ENCODE measurements around the gene KCNH3. TPM values are rescaled to one million over a fixed set of nuclear protein-coding genes. Genes with fewer than 3 reads are reported as not detected.

KCNH3 gene
- total RNA-seq, 2 experiments from 2014 or later, result 2.4 to 3.4 TPM

DNA sequence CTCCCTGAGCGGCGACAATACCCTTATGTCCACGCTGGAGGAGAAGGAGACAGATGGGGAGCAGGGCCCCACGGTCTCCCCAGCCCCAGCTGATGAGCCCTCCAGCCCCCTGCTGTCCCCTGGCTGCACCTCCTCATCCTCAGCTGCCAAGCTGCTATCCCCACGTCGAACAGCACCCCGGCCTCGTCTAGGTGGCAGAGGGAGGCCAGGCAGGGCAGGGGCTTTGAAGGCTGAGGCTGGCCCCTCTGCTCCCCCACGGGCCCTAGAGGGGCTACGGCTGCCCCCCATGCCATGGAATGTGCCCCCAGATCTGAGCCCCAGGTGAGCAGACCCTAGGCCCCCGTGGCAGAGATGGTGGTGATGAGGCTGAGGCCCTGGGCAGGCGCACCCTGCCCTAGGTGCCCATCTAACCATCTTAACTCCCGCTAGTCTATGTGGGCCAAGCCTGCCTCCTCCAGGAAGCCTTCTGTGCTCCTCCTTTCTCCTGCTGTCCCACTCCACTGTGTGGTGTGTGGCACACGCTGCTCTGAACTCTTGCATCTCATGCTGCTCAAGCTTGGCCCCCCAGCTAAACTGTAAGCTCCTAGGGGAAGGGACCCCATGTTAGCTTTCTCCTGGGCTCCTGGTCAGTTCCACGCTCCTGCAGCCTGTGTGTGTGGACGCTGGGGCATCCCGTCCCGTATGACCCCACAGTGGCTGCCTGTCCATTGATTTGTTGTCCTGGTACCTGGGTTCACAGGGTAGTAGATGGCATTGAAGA is 17.0 kb downstream of the KCNH3 start:
- CTCF ChIA-PET, result no interaction called here
- H3K4me1 Mint-ChIP-seq (ENCODE audit: low read depth), result peaks cover 7% of the 10 kb centered on the region
- TF ChIP-seq, protein P1, sequence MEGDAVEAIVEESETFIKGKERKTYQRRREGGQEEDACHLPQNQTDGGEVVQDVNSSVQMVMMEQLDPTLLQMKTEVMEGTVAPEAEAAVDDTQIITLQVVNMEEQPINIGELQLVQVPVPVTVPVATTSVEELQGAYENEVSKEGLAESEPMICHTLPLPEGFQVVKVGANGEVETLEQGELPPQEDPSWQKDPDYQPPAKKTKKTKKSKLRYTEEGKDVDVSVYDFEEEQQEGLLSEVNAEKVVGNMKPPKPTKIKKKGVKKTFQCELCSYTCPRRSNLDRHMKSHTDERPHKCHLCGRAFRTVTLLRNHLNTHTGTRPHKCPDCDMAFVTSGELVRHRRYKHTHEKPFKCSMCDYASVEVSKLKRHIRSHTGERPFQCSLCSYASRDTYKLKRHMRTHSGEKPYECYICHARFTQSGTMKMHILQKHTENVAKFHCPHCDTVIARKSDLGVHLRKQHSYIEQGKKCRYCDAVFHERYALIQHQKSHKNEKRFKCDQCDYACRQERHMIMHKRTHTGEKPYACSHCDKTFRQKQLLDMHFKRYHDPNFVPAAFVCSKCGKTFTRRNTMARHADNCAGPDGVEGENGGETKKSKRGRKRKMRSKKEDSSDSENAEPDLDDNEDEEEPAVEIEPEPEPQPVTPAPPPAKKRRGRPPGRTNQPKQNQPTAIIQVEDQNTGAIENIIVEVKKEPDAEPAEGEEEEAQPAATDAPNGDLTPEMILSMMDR (IDR thresholded peaks at IDR 0.05), result no peak
- DNase-seq (no peak), ATAC-seq (ENCODE audit: poor library complexity) (no peak)
- peaks cover 4% of the 10 kb centered on the region for H3K27me3 Mint-ChIP-seq
- intact Hi-C loops (cut with DNase I, micrococcal nuclease), result no loop called here
- peak overlapping the region; percentile 53 for H3K27ac Mint-ChIP-seq
- no peaks in the 10 kb centered on the region for H3K9me3 Mint-ChIP-seq
- Histone ChIP-seq H3K36me3 (ENCODE audit: insufficient read depth, low read length) (peaks cover 36% of the 10 kb centered on the region), H3K9me3 (ENCODE audit: control insufficient read depth in 1 of 2, insufficient read depth in 1 of 2, low read length in 2 of 2) (no peaks in the 10 kb centered on the region), H3K4me3 (ENCODE audit: low read length) (no peak overlapping the region), H3K4me1 (ENCODE audit: insufficient read depth, low read length) (peaks cover 6% of the 10 kb centered on the region), H3K27me3 (ENCODE audit: control insufficient read depth in 1 of 2, insufficient read depth in 2 of 2, low read length in 2 of 2) (no peaks in the 10 kb centered on the region), H3K27ac (ENCODE audit: low read depth in 1 of 2, low read length in 2 of 2) (no peak overlapping the region)
- POLR2A ChIA-PET, result interaction anchor here (2.9 kb wide), 1 partner anchor 67 kb away, joined by 6 read pairs; the partner anchor contains the start of gene PRPF40B
- peaks cover 36% of the 10 kb centered on the region for H3K36me3 Mint-ChIP-seq (ENCODE audit: low read depth)
- no peak overlapping the region for H3K4me3 Mint-ChIP-seq

DNA sequence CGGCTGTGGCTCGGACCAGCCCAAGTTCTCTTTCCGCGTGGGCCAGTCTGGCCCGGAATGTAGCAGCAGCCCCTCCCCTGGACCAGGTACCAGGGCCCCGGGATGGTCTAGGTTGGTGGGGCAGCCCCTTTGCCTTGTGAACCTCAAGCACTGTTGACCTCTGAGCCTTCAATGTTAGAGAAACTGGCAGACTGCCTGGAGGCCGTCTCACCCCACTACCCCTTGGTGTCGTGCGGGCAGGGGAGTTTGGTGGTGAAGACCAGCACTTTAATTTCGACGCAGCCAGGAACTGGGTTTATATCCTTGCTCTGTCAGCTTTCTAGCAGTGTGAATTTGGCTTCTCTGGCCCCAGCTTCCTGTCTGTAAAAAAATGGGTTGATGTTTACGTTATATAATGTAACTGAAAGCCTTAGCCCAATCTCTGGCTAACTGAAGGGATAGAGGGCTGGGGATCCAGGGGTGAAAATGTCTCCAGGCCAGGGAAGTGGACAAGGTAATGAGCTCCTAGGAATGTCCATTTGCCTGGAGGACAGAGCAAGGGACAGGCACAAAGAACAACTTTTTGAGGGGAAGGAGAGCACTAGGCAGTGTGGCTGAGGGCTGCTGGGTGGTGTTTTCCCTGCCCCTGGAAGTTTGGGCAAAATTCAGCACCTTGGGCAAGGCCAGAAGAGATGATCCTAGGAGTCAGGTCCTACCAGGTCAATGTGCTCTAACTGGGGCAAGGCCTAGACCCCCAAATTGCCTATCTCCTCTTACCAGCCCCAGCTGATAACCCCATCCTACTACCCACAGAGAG is 17.8 kb downstream of the KCNH3 start:
- Mint-ChIP-seq H3K27ac (peak overlapping the region; percentile 53), H3K27me3 (peaks cover 4% of the 10 kb centered on the region), H3K36me3 (ENCODE audit: low read depth) (peaks cover 44% of the 10 kb centered on the region), H3K4me1 (ENCODE audit: low read depth) (peaks cover 7% of the 10 kb centered on the region), H3K4me3 (no peak overlapping the region), H3K9me3 (no peaks in the 10 kb centered on the region)
- Histone ChIP-seq H3K4me1 (ENCODE audit: insufficient read depth, low read length) (peaks cover 6% of the 10 kb centered on the region), H3K4me3 (ENCODE audit: low read length) (no peak overlapping the region), H3K27ac (ENCODE audit: low read depth in 1 of 2, low read length in 2 of 2) (no peak overlapping the region), H3K36me3 (ENCODE audit: insufficient read depth, low read length) (peaks cover 44% of the 10 kb centered on the region), H3K9me3 (ENCODE audit: control insufficient read depth in 1 of 2, insufficient read depth in 1 of 2, low read length in 2 of 2) (no peaks in the 10 kb centered on the region), H3K27me3 (ENCODE audit: control insufficient read depth in 1 of 2, insufficient read depth in 2 of 2, low read length in 2 of 2) (no peaks in the 10 kb centered on the region)
- DNase-seq, result no peak
- CTCF ChIA-PET, result interaction anchor here (1.2 kb wide), 1 partner anchor 67 kb away, joined by 3 read pairs; the partner anchor contains the start of gene PRPF40B
- TF ChIP-seq, protein P1 (IDR thresholded peaks at IDR 0.05), result no peak
- ATAC-seq (ENCODE audit: poor library complexity), result no peak
- POLR2A ChIA-PET, result no interaction called here
- intact Hi-C loops (cut with DNase I, micrococcal nuclease), result no loop called here

DNA sequence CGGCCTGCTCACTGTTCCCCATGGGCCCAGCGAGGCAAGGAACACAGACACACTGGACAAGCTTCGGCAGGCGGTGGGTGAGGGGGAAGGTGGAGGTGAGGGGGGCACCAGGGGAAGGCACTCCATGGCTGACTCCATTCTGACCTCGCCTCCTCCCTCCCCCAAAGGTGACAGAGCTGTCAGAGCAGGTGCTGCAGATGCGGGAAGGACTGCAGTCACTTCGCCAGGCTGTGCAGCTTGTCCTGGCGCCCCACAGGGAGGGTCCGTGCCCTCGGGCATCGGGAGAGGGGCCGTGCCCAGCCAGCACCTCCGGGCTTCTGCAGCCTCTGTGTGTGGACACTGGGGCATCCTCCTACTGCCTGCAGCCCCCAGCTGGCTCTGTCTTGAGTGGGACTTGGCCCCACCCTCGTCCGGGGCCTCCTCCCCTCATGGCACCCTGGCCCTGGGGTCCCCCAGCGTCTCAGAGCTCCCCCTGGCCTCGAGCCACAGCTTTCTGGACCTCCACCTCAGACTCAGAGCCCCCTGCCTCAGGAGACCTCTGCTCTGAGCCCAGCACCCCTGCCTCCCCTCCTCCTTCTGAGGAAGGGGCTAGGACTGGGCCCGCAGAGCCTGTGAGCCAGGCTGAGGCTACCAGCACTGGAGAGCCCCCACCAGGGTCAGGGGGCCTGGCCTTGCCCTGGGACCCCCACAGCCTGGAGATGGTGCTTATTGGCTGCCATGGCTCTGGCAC is 18.5 kb downstream of the KCNH3 start:
- DNase-seq (no peak), ATAC-seq (ENCODE audit: poor library complexity) (no peak)
- no peak overlapping the region for H3K27ac ChIP-seq (ENCODE audit: low read depth in 1 of 2, low read length in 2 of 2)
- no peaks in the 10 kb centered on the region for H3K27me3 ChIP-seq (ENCODE audit: control insufficient read depth in 1 of 2, insufficient read depth in 2 of 2, low read length in 2 of 2)
- no peak overlapping the region for H3K27ac Mint-ChIP-seq
- intact Hi-C loops (cut with DNase I, micrococcal nuclease), result no loop called here
- H3K27me3 Mint-ChIP-seq, result peaks cover 4% of the 10 kb centered on the region
- ChIA-PET CTCF (interaction anchor here (1.2 kb wide), 1 partner anchor 66 kb away, joined by 3 read pairs; the partner anchor contains the start of gene PRPF40B), POLR2A (no interaction called here)
- H3K4me3 Mint-ChIP-seq, result no peak overlapping the region
- no peaks in the 10 kb centered on the region for H3K9me3 Mint-ChIP-seq
- TF ChIP-seq, protein P1 (IDR thresholded peaks at IDR 0.05), result no peak
- no peaks in the 10 kb centered on the region for H3K9me3 ChIP-seq (ENCODE audit: control insufficient read depth in 1 of 2, insufficient read depth in 1 of 2, low read length in 2 of 2)
- H3K4me1 ChIP-seq (ENCODE audit: insufficient read depth, low read length), result peaks cover 6% of the 10 kb centered on the region
- peaks cover 12% of the 10 kb centered on the region for H3K4me1 Mint-ChIP-seq (ENCODE audit: low read depth)
- peaks cover 51% of the 10 kb centered on the region for H3K36me3 ChIP-seq (ENCODE audit: insufficient read depth, low read length)
- H3K4me3 ChIP-seq (ENCODE audit: low read length), result no peak overlapping the region
- peaks cover 52% of the 10 kb centered on the region for H3K36me3 Mint-ChIP-seq (ENCODE audit: low read depth)

All from CD4-positive, alpha-beta T cell (primary cell).